GM19455 (cell line): ENCODE data around the gene NFKB2.

ENCODE experiments used
- ATAC-seq: cut with Tn5 transposase; IDR thresholded peaks from one replicate; pipeline ENCODE4 v1.9.1; 2021; ENCODE audit not compliant: unreplicated experiment

Gene NFKB2

GRCh38 chr10:102394079-102394800 lies 1.3 kb upstream of the NFKB2 start:
- peak; percentile 82 for ATAC-seq

- peak; percentile 1 for ATAC-seq
Measured at GRCh38 chr10:102394801-102395399, 605 bp upstream of the NFKB2 start.

- ATAC-seq, result no peak
Measured at GRCh38 chr10:102396317-102396650, 779 bp downstream of the NFKB2 start.

GRCh38 chr10:102396730-102397151 lies 1.2 kb downstream of the NFKB2 start:
- ATAC-seq, result no peak

GRCh38 chr10:102397222-102398171 lies 2.0 kb downstream of the NFKB2 start:
- no peak for ATAC-seq

GRCh38 chr10:102398172-102399020 lies 2.9 kb downstream of the NFKB2 start:
- no peak for ATAC-seq

- peak; percentile 40 for ATAC-seq
Measured at GRCh38 chr10:102399217-102400021, 3.9 kb downstream of the NFKB2 start.

GRCh38 chr10:102400076-102400475 lies 4.6 kb downstream of the NFKB2 start:
- no peak for ATAC-seq

- ATAC-seq, result no peak
Measured at GRCh38 chr10:102400598-102401341, 5.3 kb downstream of the NFKB2 start.

- ATAC-seq, result no peak
Measured at GRCh38 chr10:102401342-102401654, 5.8 kb downstream of the NFKB2 start.

GRCh38 chr10:102401735-102402511 lies 6.4 kb downstream of the NFKB2 start:
- no peak for ATAC-seq

- ATAC-seq, result no peak
Measured at GRCh38 chr10:102402512-102402896, 7.0 kb downstream of the NFKB2 start.

- ATAC-seq, result no peak
Measured at GRCh38 chr10:102403115-102403514, 7.6 kb downstream of the NFKB2 start.

- no peak for ATAC-seq
Measured at GRCh38 chr10:102404361-102405107, 9.0 kb downstream of the NFKB2 start.

- no peak for ATAC-seq
Measured at GRCh38 chr10:102405108-102405571, 9.6 kb downstream of the NFKB2 start.

GRCh38 chr10:102405632-102406031 lies 10.1 kb downstream of the NFKB2 start:
- ATAC-seq, result no peak

GRCh38 chr10:102406815-102407214 lies 11.3 kb downstream of the NFKB2 start:
- ATAC-seq, result no peak
